HG03060 (cell line): Measurements from ENCODE around the gene NPHP1.
"Not testable (repeated sequence)": the region's sequence is repeated elsewhere in the genome, so short reads cannot be mapped to it uniquely, and the experiment has no call there.

Source experiments
- ATAC-seq: cut with Tn5 transposase; IDR thresholded peaks from one replicate; pipeline ENCODE4 v1.9.1; 2021; ENCODE audit warnings: low read depth, moderate number of reproducible peaks; ENCODE audit not compliant: unreplicated experiment

NPHP1 gene

GRCh38 chr2:110078104-110078503 lies 126.7 kb downstream of the NPHP1 start:
- ATAC-seq = not testable (repeated sequence)

GRCh38 chr2:110075896-110076295 lies 128.9 kb downstream of the NPHP1 start:
- not testable (repeated sequence) for ATAC-seq
